Neural progenitor cell (in vitro differentiated cells): ENCODE results near the gene VAMP3.

Source experiments
- EZH2 ChIP-seq: fragments of 200-600 bp; sonication (generic); IDR thresholded peaks from 2 replicates; pipeline ENCODE4 v1.6.1; 2017; ENCODE audit warnings: antibody characterized with exemption, mild to moderate bottlenecking, moderate library complexity
- EZH2phosphoT487 ChIP-seq: fragments of 200-600 bp; sonication (generic); IDR thresholded peaks from 2 replicates; pipeline ENCODE4 v1.6.1; 2017; ENCODE audit warnings: antibody characterized with exemption
- TF ChIP-seq, protein P1 (sequence below): fragments of 200-600 bp; sonication (generic); IDR thresholded peaks from 2 replicates; pipeline ENCODE4 v1.5.1; 2017; ENCODE audit warnings: antibody characterized with exemption, mild to moderate bottlenecking

DNA sequence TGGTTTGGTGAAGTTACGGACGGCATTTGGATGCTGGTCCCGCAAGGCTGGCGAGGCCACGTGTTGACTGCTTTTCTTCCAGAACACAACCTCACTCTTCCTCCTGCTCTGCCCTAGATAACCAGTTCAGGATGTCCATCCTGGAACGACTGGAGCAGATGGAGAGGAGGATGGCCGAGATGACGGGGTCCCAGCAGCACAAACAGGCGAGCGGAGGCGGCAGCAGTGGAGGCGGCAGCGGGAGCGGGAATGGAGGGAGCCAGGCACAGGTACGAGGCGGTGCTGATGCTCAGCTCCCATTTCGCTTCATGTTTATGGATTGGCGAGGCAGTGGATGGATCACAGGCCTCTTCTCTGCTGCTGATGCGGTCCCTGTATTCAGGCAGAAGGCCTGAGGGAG, 38.8 kb upstream of the VAMP3 start:
- TF ChIP-seq, protein P1, sequence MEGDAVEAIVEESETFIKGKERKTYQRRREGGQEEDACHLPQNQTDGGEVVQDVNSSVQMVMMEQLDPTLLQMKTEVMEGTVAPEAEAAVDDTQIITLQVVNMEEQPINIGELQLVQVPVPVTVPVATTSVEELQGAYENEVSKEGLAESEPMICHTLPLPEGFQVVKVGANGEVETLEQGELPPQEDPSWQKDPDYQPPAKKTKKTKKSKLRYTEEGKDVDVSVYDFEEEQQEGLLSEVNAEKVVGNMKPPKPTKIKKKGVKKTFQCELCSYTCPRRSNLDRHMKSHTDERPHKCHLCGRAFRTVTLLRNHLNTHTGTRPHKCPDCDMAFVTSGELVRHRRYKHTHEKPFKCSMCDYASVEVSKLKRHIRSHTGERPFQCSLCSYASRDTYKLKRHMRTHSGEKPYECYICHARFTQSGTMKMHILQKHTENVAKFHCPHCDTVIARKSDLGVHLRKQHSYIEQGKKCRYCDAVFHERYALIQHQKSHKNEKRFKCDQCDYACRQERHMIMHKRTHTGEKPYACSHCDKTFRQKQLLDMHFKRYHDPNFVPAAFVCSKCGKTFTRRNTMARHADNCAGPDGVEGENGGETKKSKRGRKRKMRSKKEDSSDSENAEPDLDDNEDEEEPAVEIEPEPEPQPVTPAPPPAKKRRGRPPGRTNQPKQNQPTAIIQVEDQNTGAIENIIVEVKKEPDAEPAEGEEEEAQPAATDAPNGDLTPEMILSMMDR: no peak
- TF ChIP-seq EZH2phosphoT487: no peak
- no peak for TF ChIP-seq EZH2
